Astrocyte of the cerebellum (primary cell): ENCODE measurements around the gene CHD3.
A peak's percentile ranks its signal among the peaks of the same experiment; 100 is the strongest.

Source experiments
- DNase-seq: peaks from one replicate; pipeline ENCODE4 v3.0.0-alpha.2; 2011; ENCODE audit warnings: low read depth
- H3K4me3 ChIP-seq: 2 replicates; pipeline ENCODE4 v1.5.1; 2011; ENCODE audit warnings: mild to moderate bottlenecking, low read depth, low read length, moderate library complexity
- CTCF ChIP-seq: IDR thresholded peaks from 2 replicates; pipeline ENCODE4 v1.5.1; 2012; ENCODE audit warnings: low read length, low read depth, moderate library complexity, mild to moderate bottlenecking; ENCODE audit errors: missing control alignments
- in situ Hi-C: cut with HindIII; loops from 2 replicates; pipeline ENCODE4 v1.10.0; 2017; ENCODE audit warnings: low sequenced_read_pairs

The CHD3 gene

GRCh38 chr17:7922269-7922844, 33.8 kb downstream of the CHD3 start:
- DNase-seq: no peak
- no peak for TF ChIP-seq CTCF
- in situ Hi-C loops: no loop called here
- no peak overlapping the region for H3K4me3 ChIP-seq

GRCh38 chr17:7922845-7923628, 34.4 kb downstream of the CHD3 start:
- in situ Hi-C loops: no loop called here
- peak; percentile 34 for DNase-seq
- no peak for TF ChIP-seq CTCF
- peak overlapping the region; percentile 20 for H3K4me3 ChIP-seq

GRCh38 chr17:7927596-7927995, 39.0 kb downstream of the CHD3 start:
- TF ChIP-seq CTCF: no peak
- in situ Hi-C loops: no loop called here
- DNase-seq: no peak
- H3K4me3 ChIP-seq: no peak overlapping the region

- TF ChIP-seq CTCF: no peak
- in situ Hi-C loops: no loop called here
- peak within 1 kb of the TSS; percentile 47 for H3K4me3 ChIP-seq
- DNase-seq: peak; percentile 33
These were observed 40.8 kb downstream of the CHD3 start, which contains the start of gene KCNAB3 for GRCh38 chr17:7929158-7930023. Gene KCNAB3, minus strand, starts transcription at chr17:7929856. Its CDS starts 421 bp downstream, at chr17:7929435.

- DNase-seq: no peak
- peak overlapping the region; percentile 93 for H3K4me3 ChIP-seq
- in situ Hi-C loops: no loop called here
- no peak for TF ChIP-seq CTCF
These were observed 42.4 kb downstream of the CHD3 start for GRCh38 chr17:7930841-7931631.
